HepG2 (cell line): ENCODE results near the gene BCL6. TPM values are rescaled to one million over a fixed set of nuclear protein-coding genes. Genes with fewer than 3 reads are reported as not detected.

Experiments used
- IRF1 ChIP-seq: sonication (generic); formaldehyde crosslinking; IDR thresholded peaks from 2 replicates; pipeline ENCODE4 v1.4.0; 2020; ENCODE audit warnings: low read depth, mild to moderate bottlenecking, missing genetic modification reagents
- KIAA2018 ChIP-seq: sonication (generic); formaldehyde crosslinking; IDR thresholded peaks from 2 replicates; pipeline ENCODE4 v1.5.0; 2020; ENCODE audit warnings: mild to moderate bottlenecking, missing genetic modification reagents, borderline replicate concordance
- KLF12 ChIP-seq: sonication (generic); formaldehyde crosslinking; IDR thresholded peaks from 2 replicates; pipeline ENCODE4 v1.4.0; 2020; ENCODE audit warnings: missing genetic modification reagents, borderline replicate concordance
- SNAPC5 ChIP-seq: sonication (generic); formaldehyde crosslinking; IDR thresholded peaks from 2 replicates; pipeline ENCODE4 v1.8.1; 2023; ENCODE audit warnings: mild to moderate bottlenecking, missing genetic modification reagents, borderline replicate concordance
- SOX5 ChIP-seq: IDR thresholded peaks from 2 replicates; pipeline ENCODE4 v1.6.1; 2016; ENCODE audit warnings: borderline replicate concordance
- TBP ChIP-seq: sonication (generic); formaldehyde crosslinking; IDR thresholded peaks from 2 replicates; pipeline ENCODE4 v1.5.0; 2020; ENCODE audit warnings: missing genetic modification reagents
- TCF12 ChIP-seq, 2 experiments: fragments of 450-650 bp in 1 of 2; sonication (generic) in 1 of 2; formaldehyde crosslinking in 1 of 2; IDR thresholded peaks; 2 replicates each; pipeline versions ENCODE4 v1.6.1 to v1.8.0; 2017 to 2022; ENCODE audit warnings: antibody characterized with exemption in 1 of 2, mild to moderate bottlenecking in 1 of 2, missing genetic modification reagents in 1 of 2, moderate library complexity in 1 of 2
- TFDP1 ChIP-seq: IDR thresholded peaks from 2 replicates; pipeline ENCODE4 v1.6.1; 2016; ENCODE audit warnings: missing compliant biosample characterization, missing genetic modification reagents, borderline replicate concordance
- TFDP2 ChIP-seq: sonication (generic); formaldehyde crosslinking; IDR thresholded peaks from 2 replicates; pipeline ENCODE4 v1.4.0; 2020; ENCODE audit warnings: missing genetic modification reagents
- ZNF232 ChIP-seq: sonication (generic); formaldehyde crosslinking; IDR thresholded peaks from 2 replicates; pipeline ENCODE4 v1.4.0; 2020; ENCODE audit warnings: missing genetic modification reagents, borderline replicate concordance
- polyA plus RNA-seq, 8 experiments: library from polyadenylated mRNA; depleted of rRNA in 3 of 8; stranded (reverse) in 7 of 8; unstranded in 1 of 8; fragments of >200 nt; fragmentation: Illumina TruSeq in 4 of 8; extraction: Trizol in 4 of 8; gene quantifications; 2 replicates each; pipeline versions ENCODE4 v1.2.1 to v1.2.3, GENCODE V29; 2011 to 2016; ENCODE audit warnings: low read depth in 4 of 8, missing spikeins in 1 of 8, mixed read lengths in 1 of 8; ENCODE audit not compliant: insufficient read depth in 1 of 8
- total RNA-seq, 5 experiments: library from RNA; depleted of rRNA; stranded (reverse); fragments of >200 nt; fragmentation: Illumina TruSeq; extraction: Trizol; gene quantifications; 2 replicates each; pipeline ENCODE4 v1.2.3, GENCODE V29; 2016; ENCODE audit warnings: low read depth in 1 of 5

Gene BCL6
- total and polyA plus RNA-seq, 2 of the 13 experiments (the other 11 are each of a cell fraction or from before 2014, with no cell fraction given): 21.2 to 53.7 TPM

- no peak for TF ChIP-seq KIAA2018 (CRISPR knock-in tag)
- TF ChIP-seq ZNF232 (CRISPR knock-in tag): no peak
- no peak for TF ChIP-seq TFDP1 (CRISPR knock-in tag)
- no peak for TF ChIP-seq TCF12 (IDR thresholded peaks at IDR 0.05)
- no peak for TF ChIP-seq TCF12 (CRISPR knock-in tag; IDR thresholded peaks at IDR 0.05)
- no peak for TF ChIP-seq SOX5 (CRISPR knock-in tag)
- TF ChIP-seq SNAPC5 (CRISPR knock-in tag): no peak
- no peak for TF ChIP-seq TFDP2 (CRISPR knock-in tag)
- TF ChIP-seq TBP: no peak
- no peak for TF ChIP-seq KLF12 (CRISPR knock-in tag)
- no peak for TF ChIP-seq IRF1 (CRISPR knock-in tag)
Measured at GRCh38 chr3:187793618-187794017, 48.4 kb upstream of the BCL6 start (continued).
